ENCODE results near the gene PRKCE. TPM values are rescaled to one million over a fixed set of nuclear protein-coding genes. Genes with fewer than 3 reads are reported as not detected.

PRKCE gene
- total and polyA plus RNA-seq, 7 donors: 3.0 to 21.9 (median 15.8) TPM

DNA sequence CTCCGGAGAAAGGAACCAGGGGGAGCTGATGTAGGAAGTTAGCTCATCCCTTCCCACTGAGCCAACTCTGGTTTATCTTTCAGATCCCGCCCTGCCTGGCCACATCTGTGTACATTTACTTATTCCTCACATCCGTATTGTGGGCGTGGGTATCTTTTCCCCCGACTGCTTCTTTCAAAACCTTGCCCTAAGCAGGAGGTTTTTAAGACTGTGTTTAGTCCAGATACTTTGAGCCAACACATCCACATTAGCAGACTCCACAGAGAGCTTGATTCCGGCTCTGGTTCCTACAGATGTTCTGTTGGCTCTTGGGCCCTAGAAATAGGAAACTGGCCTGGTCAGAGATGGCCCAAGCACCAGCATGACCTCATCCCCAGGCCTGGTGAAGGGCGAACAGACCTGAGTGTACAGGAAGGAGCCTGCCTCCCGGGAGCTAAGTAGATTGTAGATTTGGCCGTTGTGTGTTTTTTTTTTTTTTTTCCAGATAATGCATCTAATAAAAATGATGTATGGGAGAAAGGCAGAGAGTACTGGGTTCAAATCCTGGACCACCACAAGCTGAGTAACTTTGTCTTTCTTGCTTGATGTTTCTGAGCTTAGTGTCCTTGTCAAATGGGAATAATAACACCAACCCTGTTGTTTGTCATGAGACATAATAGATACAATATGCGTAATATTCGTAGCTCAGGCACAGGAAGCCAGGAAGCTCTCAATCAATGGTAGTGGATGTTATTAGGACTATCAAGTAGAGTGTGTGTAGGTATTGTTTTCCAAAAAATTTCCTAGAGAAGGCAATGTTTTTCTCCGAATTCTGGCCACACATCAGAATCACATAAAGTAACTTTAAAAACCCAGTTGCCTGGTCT, 92.3 kb downstream of the PRKCE start:
- peak; percentile 84 for DNase-seq

DNA sequence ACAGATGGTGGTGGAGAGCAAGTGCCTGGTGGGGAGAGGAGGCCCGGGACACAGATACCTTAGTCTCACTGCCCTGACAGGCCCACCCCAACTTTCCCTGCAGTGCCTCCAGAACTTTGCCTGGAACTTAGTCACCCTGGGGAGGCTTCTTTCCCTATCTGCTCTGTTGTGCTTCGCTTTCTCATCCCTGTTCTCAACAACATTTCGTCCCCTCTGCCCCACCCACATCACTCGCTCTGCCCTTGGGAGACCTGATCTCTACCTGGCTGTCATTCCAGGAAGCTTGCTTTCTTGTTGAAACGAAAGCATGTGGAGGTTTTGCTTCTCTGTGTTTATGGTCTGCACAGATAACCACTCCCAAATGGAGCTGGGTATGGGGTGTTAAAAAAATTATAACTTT, 93.8 kb downstream of the PRKCE start:
- TF ChIP-seq POLR2AphosphoS5 (IDR thresholded peaks at IDR 0.05): no peak
- no peak for TF ChIP-seq EP300 (IDR thresholded peaks at IDR 0.05)
- no peak for TF ChIP-seq POLR2A (IDR thresholded peaks at IDR 0.05)
- TF ChIP-seq, protein P1, sequence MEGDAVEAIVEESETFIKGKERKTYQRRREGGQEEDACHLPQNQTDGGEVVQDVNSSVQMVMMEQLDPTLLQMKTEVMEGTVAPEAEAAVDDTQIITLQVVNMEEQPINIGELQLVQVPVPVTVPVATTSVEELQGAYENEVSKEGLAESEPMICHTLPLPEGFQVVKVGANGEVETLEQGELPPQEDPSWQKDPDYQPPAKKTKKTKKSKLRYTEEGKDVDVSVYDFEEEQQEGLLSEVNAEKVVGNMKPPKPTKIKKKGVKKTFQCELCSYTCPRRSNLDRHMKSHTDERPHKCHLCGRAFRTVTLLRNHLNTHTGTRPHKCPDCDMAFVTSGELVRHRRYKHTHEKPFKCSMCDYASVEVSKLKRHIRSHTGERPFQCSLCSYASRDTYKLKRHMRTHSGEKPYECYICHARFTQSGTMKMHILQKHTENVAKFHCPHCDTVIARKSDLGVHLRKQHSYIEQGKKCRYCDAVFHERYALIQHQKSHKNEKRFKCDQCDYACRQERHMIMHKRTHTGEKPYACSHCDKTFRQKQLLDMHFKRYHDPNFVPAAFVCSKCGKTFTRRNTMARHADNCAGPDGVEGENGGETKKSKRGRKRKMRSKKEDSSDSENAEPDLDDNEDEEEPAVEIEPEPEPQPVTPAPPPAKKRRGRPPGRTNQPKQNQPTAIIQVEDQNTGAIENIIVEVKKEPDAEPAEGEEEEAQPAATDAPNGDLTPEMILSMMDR (IDR thresholded peaks at IDR 0.05): no peak
- no peak for DNase-seq
- 25 to 79% methylated on average over 5 of the region's 5 CpGs for WGBS, 2 donors
- Histone ChIP-seq H3K4me3 (no peak overlapping the region), H3K4me1 (peaks cover 0 to 53% (median 39%) of the 10 kb centered on the region in 4 donors), H3K9me3 (no peaks in the 10 kb centered on the region), H3K27me3 (no peaks in the 10 kb centered on the region), H3K27ac (peak overlapping the region in 3 of 4 donors; percentile 2 to 55 (median 17)), H3K36me3 (no peaks in the 10 kb centered on the region)
- intact Hi-C loops (cut with DNase I): no loop called here

More for the DNA sequence above, 92.3 kb downstream of the PRKCE start:
- Histone ChIP-seq H3K27ac (peak overlapping the region; percentile 34 to 59 (median 44)), H3K4me1 (peaks cover 0 to 49% (median 34%) of the 10 kb centered on the region in 4 donors), H3K4me3 (no peak overlapping the region), H3K9me3 (no peaks in the 10 kb centered on the region), H3K36me3 (no peaks in the 10 kb centered on the region), H3K27me3 (no peaks in the 10 kb centered on the region)
- 51 to 69% methylated on average over 12 of the region's 12 CpGs for WGBS, 2 donors
- TF ChIP-seq EP300 (IDR thresholded peaks at IDR 0.05) (no peak), POLR2AphosphoS5 (IDR thresholded peaks at IDR 0.05) (peak in 1 of 4 donors; percentile 11)
- intact Hi-C loops (cut with DNase I): no loop called here

DNA sequence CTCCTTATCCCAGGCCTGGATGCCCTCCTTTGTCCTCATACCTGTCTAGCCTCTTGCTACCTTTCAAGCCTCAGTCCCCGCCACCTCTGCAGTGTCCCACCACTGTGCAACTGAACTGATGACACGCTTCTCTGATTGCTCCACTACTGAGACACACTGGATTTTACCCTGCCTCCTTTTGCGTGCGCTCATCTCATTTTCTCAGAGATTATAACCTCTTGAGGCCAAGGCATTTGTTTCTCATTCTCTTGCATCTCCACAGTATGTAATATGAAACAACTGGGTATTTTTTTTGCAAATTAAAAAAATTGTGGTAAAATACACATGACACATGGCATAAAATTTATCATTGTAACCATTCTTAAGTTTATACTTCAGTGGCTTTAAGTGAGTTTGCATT, 95.4 kb downstream of the PRKCE start:
- Histone ChIP-seq H3K27me3 (no peaks in the 10 kb centered on the region), H3K36me3 (no peaks in the 10 kb centered on the region), H3K27ac (no peak overlapping the region), H3K9me3 (no peaks in the 10 kb centered on the region), H3K4me1 (peaks cover 0 to 39% (median 24%) of the 10 kb centered on the region in 4 donors), H3K4me3 (no peak overlapping the region)
- intact Hi-C loops (cut with DNase I): no loop called here
- TF ChIP-seq, protein P1 (IDR thresholded peaks at IDR 0.05): no peak
- TF ChIP-seq EP300 (IDR thresholded peaks at IDR 0.05) (no peak), POLR2A (IDR thresholded peaks at IDR 0.05) (no peak), POLR2AphosphoS5 (IDR thresholded peaks at IDR 0.05) (no peak)
- WGBS, 2 donors: 94 to 98% methylated on average over 4 of the region's 4 CpGs
- no peak for DNase-seq

DNA sequence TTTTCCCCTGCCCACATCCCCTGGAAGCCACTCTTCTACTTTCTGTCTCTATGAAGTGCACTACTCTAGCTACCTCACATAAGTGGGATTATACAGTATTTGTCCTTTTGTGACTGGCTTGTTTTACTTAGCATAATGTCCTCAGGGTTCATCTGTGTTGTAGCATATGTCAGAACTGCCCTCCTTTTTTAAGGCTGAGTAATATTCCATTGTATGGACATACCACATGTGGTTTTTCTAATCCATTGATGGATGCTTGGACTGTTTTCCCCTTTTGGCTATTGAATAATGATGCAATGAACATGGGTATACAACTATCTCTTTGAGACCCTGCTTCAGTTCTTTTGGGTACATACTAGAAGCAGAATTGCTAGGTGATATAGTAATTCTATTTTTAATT, 95.9 kb downstream of the PRKCE start:
- no peaks in the 10 kb centered on the region for H3K36me3 ChIP-seq
- no peaks in the 10 kb centered on the region for H3K9me3 ChIP-seq
- H3K27me3 ChIP-seq: no peaks in the 10 kb centered on the region
- peaks cover 0 to 42% (median 26%) of the 10 kb centered on the region in 4 donors for H3K4me1 ChIP-seq
- no peak for DNase-seq
- no peak overlapping the region for H3K4me3 ChIP-seq
- intact Hi-C loops (cut with DNase I): no loop called here
- no peak overlapping the region for H3K27ac ChIP-seq
- no peak for TF ChIP-seq POLR2A (IDR thresholded peaks at IDR 0.05)

DNA sequence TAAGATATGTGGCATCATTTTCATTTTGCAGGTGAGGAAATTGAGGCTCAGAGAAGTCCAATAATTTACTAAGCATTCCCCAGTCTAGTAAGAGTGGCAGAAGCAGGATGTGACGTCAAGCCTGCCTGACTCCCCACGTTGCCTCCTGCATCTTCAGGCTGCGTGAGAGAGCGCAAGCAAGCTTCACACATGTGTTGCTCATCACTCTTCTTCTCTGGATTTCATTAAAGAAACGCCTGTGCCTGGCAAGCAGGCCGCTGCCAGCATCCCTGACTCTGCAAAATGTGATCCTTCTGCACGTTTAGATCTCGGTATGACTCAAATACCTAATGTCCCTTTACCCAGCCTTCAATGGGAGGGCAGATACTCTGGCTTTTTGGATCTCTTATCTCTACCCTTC, 96.8 kb downstream of the PRKCE start:
- Histone ChIP-seq H3K27me3 (no peaks in the 10 kb centered on the region), H3K9me3 (no peaks in the 10 kb centered on the region), H3K27ac (peak overlapping the region in 1 of 4 donors; percentile 26), H3K4me3 (no peak overlapping the region), H3K36me3 (no peaks in the 10 kb centered on the region), H3K4me1 (peaks cover 0 to 42% (median 29%) of the 10 kb centered on the region in 4 donors)
- no peak for DNase-seq
- WGBS, 2 donors: 84 to 91% methylated on average over 8 of the region's 8 CpGs
- TF ChIP-seq POLR2A (IDR thresholded peaks at IDR 0.05): no peak
- TF ChIP-seq, protein P1 (IDR thresholded peaks at IDR 0.05): no peak
- TF ChIP-seq EP300 (IDR thresholded peaks at IDR 0.05): no peak
- no peak for TF ChIP-seq POLR2AphosphoS5 (IDR thresholded peaks at IDR 0.05)
- intact Hi-C loops (cut with DNase I): no loop called here

Measured in sigmoid colon (tissue), 7 donors.